Muscle layer of colon (tissue), 2 donors: ENCODE results near the gene CAMK2D.
A peak's percentile ranks its signal among the peaks of the same experiment; 100 is the strongest.
"Not testable (repeated sequence)": the region's sequence is repeated elsewhere in the genome, so short reads cannot be mapped to it uniquely, and the experiment has no call there.

Experiments
- H3K27ac ChIP-seq: one replicate; pipeline ENCODE4 v1.7.0; 2013; ENCODE audit warnings: low read depth, mild to moderate bottlenecking, low read length, moderate library complexity
- H3K27me3 ChIP-seq, 2 donors: one replicate each; pipeline ENCODE4 v1.7.0; 2013; ENCODE audit warnings: low read length in 2 of 2, mild to moderate bottlenecking in 2 of 2; ENCODE audit not compliant: insufficient read depth in 2 of 2, control insufficient read depth in 1 of 2
- H3K36me3 ChIP-seq: one replicate; pipeline ENCODE4 v1.7.0; 2013; ENCODE audit warnings: mild to moderate bottlenecking, low read length; ENCODE audit not compliant: insufficient read depth
- H3K4me1 ChIP-seq: one replicate; pipeline ENCODE4 v1.7.0; 2013; ENCODE audit warnings: mild to moderate bottlenecking, low read length; ENCODE audit not compliant: insufficient read depth
- H3K4me3 ChIP-seq, 2 donors: one replicate each; pipeline ENCODE4 v1.7.0; 2013; ENCODE audit warnings: low read length in 2 of 2, low read depth in 1 of 2, mild to moderate bottlenecking in 1 of 2, moderate library complexity in 1 of 2
- H3K9ac ChIP-seq: one replicate; pipeline ENCODE4 v1.7.0; 2013; ENCODE audit warnings: low read length
- H3K9me3 ChIP-seq: one replicate; pipeline ENCODE4 v1.7.0; 2013; ENCODE audit warnings: mild to moderate bottlenecking, low read length
- donor health status: abdominal sarcoma.
- donor health status: Adenocarcinoma of cecum.

Gene CAMK2D

DNA sequence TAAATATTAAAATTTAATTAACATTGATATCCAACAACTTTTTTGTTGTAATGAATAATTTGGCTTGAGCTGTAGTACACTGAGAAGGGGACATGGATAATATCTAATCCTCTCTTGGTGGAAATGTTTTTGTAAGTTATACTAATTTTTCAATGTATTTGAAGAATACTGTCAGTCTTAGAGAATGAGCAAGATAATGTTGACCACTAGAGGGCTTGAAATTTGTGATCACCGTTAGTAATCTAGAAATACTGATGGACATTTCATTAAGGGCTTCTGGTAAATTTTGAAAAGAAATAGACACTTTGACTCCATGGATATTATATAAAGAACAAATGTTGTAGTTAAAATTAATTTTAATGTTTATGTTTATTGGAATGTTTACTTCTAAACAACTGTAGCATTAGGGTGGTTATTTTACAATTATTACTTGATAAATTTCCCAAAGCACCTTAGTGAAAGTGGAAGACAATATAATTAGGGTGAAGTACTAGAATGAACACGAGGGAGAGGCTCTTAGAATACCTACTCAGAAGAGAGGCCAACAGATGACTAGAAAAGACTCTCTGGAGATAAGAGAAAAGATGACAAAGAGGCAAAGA, 20.0 kb upstream of the CAMK2D start:
- Histone ChIP-seq H3K9me3 (no peaks in the 10 kb centered on the region), H3K36me3 (no peaks in the 10 kb centered on the region), H3K4me3 (no peak overlapping the region), H3K9ac (no peak overlapping the region), H3K4me1 (no peaks in the 10 kb centered on the region), H3K27me3 (no peaks in the 10 kb centered on the region), H3K27ac (no peak overlapping the region)

DNA sequence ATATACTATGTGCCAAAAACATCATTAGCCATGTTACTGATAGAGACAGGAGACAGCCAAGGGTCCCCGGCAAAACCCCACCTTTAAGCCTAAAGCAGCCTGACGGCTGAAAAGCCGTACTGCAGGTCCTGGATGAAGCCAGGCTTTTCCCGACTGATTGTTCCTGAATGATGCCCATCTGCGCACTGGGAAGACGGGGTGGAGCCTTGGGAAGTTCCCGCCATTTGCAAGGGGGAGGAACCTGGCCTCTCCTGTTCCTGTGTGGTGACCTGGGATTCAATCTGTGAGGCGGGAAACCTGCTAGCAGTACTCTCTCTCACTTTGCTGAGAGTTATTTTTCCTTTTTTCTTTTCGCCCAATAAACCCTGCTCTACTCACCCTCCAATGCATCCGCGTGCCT, 15.1 kb upstream of the CAMK2D start:
- Histone ChIP-seq H3K4me1 (no peaks in the 10 kb centered on the region), H3K4me3 (no peak overlapping the region), H3K9me3 (no peaks in the 10 kb centered on the region), H3K36me3 (no peaks in the 10 kb centered on the region), H3K27me3 (no peaks in the 10 kb centered on the region), H3K27ac (no peak overlapping the region), H3K9ac (no peak overlapping the region)

DNA sequence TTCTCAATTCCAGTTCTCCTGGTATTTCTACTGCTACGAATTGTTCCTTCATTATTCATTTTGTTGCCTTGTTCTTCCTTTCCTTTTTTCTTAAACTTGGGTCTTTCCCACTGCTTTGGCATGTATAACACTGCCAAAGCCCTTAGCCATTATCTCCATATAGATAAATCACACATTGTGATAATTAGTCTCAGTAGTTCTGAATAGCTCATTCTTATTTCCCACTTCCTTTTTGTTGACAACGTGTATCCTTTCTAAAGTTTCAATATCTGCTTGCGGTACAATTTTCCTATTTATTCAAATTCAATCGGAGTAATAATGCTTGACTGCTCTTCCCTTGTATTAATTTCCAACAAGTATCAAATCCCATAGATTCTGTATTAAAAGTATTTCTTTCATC, 14.5 kb upstream of the CAMK2D start:
- H3K27ac ChIP-seq, result no peak overlapping the region
- H3K27me3 ChIP-seq, result no peaks in the 10 kb centered on the region
- H3K4me1 ChIP-seq, result no peaks in the 10 kb centered on the region
- H3K4me3 ChIP-seq, result no peak overlapping the region
- H3K9ac ChIP-seq, result no peak overlapping the region
- H3K36me3 ChIP-seq, result no peaks in the 10 kb centered on the region
- H3K9me3 ChIP-seq, result no peaks in the 10 kb centered on the region

DNA sequence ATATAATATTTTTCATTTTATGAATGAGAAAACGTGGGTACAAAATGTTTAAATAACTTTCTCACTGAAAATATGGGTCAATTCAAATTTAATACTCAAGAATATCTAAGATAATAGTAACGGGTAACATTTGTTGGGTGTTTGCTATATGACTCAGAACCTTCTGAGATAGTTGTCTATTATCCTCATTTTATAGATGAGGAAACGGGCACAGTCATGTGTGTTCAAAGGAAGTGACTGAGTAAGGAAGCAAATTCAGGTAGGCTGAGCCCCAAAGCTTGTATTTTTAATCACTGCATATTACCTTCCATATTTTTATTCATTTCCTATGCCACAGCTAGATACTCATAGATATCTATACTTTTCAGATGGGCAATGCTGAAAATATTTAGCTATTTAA, 12.2 kb upstream of the CAMK2D start:
- Histone ChIP-seq H3K27ac (no peak overlapping the region), H3K4me3 (no peak overlapping the region), H3K9me3 (no peaks in the 10 kb centered on the region), H3K9ac (no peak overlapping the region), H3K4me1 (no peaks in the 10 kb centered on the region), H3K27me3 (no peaks in the 10 kb centered on the region), H3K36me3 (no peaks in the 10 kb centered on the region)

DNA sequence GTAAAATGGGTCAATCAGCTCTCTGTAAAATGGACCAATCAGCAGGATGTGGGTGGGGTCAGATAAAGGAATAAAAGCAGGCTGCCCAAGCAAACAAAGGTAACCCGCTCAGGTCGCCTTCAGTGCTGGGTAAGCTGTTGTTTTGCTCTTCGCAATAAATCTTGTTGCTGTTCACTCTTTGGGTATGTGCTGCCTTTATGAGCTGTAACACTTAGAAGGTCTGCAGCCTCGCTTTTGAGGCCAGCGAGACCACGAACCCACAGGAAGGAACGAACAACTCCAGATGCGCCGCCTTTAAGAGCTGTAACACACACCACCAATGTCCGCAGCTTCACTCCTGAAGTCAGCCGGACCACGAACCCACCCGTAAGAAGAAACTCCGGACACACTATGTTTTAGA, 11.5 kb upstream of the CAMK2D start:
- Histone ChIP-seq H3K36me3 (no peaks in the 10 kb centered on the region), H3K27ac (no peak overlapping the region), H3K9me3 (no peaks in the 10 kb centered on the region), H3K4me3 (no peak overlapping the region), H3K4me1 (no peaks in the 10 kb centered on the region), H3K9ac (no peak overlapping the region), H3K27me3 (no peaks in the 10 kb centered on the region)

DNA sequence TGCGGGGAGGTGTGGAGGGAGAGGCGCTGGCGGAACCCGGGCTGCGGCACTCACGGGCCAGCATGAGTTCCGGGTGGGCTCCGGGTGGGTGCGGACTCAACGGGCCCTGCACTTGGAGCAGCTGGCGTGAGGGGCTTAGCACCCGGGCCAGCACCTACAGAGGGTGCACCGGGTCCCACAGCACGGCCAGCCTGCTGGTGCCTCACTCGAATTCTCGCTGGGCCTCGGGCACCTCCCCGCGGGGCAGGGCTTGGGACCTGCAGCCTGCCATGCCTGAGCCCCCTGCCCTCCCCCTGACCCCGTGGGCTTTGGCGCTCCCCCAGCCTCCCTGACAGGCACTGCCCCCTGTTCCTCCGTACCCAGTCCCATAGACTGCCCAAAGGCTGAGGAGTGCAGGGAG, 10.8 kb upstream of the CAMK2D start:
- Histone ChIP-seq H3K4me3 (no peak overlapping the region), H3K27me3 (no peaks in the 10 kb centered on the region), H3K4me1 (no peaks in the 10 kb centered on the region), H3K9ac (no peak overlapping the region), H3K9me3 (no peaks in the 10 kb centered on the region), H3K36me3 (no peaks in the 10 kb centered on the region), H3K27ac (no peak overlapping the region)

DNA sequence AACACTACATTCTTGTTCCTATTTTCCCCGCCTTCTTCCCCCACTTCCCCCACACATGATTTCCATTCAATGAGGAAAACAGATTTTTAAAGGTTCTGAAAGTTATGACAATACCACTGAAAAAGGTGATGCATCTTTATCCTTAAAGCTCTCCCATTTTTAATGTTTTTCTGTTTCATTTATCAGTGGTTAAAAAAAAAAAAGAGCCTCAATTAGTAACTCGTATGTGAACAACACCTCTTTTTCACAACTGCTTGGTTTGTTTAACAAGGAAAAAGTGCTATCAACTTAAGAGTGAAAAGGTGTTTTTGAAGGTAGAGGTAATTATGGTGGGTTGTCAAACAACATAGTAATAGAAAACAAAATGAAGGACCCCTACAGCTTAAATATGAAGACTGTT, 8.2 kb upstream of the CAMK2D start:
- no peaks in the 10 kb centered on the region for H3K9me3 ChIP-seq
- no peaks in the 10 kb centered on the region for H3K36me3 ChIP-seq
- no peak overlapping the region for H3K9ac ChIP-seq
- no peaks in the 10 kb centered on the region for H3K27me3 ChIP-seq
- H3K27ac ChIP-seq, result no peak overlapping the region
- H3K4me3 ChIP-seq, result no peak overlapping the region
- no peaks in the 10 kb centered on the region for H3K4me1 ChIP-seq

DNA sequence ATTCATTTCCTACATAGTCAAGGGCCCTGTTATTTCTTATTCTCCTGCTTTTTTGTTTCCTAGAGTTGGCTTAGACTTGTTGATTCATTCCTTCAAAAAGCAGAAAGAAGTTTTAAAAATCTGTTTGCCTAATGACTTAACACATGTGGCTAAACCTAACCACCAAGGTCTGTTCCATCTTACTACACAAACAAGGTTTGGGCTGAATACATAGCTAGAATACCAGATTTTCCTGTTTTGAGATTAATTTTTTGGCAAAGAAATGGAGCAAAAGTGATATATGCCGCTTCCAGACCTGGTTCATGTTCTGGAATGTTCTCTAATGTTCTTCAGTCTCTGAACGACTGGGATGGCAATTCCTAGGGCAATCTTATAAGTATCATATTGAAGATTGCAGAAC, 7.4 kb upstream of the CAMK2D start:
- H3K36me3 ChIP-seq, result no peaks in the 10 kb centered on the region
- H3K9ac ChIP-seq, result no peak overlapping the region
- no peaks in the 10 kb centered on the region for H3K4me1 ChIP-seq
- H3K27ac ChIP-seq, result no peak overlapping the region
- no peaks in the 10 kb centered on the region for H3K27me3 ChIP-seq
- H3K4me3 ChIP-seq, result no peak overlapping the region
- no peaks in the 10 kb centered on the region for H3K9me3 ChIP-seq

DNA sequence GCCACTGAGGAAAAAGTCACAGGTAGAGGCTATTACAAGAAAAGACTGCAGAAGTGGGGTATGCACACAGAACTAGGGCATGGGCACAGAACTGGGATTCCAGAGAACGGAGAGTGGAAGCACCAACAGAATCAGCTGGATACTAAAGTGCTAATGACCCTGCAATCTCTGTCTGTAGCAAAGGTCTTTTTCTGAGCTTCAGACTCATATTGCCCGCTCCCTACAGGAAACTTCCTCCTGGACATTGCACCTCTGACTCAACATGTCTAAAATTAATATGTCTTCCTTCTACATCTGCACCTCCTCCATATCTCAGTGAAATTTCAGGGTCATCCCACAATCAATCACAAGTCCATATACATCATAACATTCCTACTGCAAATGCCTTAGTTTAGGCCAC, 5.3 kb upstream of the CAMK2D start:
- no peak overlapping the region for H3K9ac ChIP-seq
- H3K27me3 ChIP-seq, result no peaks in the 10 kb centered on the region
- H3K9me3 ChIP-seq, result no peaks in the 10 kb centered on the region
- no peaks in the 10 kb centered on the region for H3K4me1 ChIP-seq
- H3K27ac ChIP-seq, result no peak overlapping the region
- no peak overlapping the region for H3K4me3 ChIP-seq
- H3K36me3 ChIP-seq, result no peaks in the 10 kb centered on the region

DNA sequence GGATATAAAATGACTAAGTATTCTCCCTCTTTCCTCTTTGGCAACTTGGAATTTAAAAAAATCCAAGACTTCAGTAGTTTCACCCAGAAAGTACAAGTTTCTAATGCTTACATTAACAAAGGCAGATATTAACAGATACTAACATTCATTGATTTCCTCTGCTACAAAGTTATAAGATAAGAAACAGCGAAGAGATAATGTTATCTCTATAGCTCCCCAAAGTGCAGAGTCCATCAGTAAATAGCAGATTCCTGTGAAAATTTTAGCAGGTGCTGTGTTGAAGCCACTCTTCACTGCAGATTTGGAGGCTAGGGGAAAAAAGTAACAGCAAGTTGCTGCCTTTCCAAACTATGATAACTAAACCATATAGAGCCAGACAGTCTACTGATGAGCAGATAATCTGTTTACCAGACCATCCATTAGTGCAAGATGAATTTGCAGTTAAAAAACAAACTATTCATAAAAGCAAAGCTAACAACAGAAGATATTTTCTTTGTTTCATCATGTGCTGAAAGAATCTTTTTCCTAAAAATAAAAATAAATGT, 3.3 kb upstream of the CAMK2D start:
- Histone ChIP-seq H3K9me3 (no peaks in the 10 kb centered on the region), H3K27me3 (no peaks in the 10 kb centered on the region), H3K4me1 (no peaks in the 10 kb centered on the region), H3K36me3 (no peaks in the 10 kb centered on the region), H3K27ac (no peak overlapping the region), H3K4me3 (no peak overlapping the region), H3K9ac (no peak overlapping the region)

DNA sequence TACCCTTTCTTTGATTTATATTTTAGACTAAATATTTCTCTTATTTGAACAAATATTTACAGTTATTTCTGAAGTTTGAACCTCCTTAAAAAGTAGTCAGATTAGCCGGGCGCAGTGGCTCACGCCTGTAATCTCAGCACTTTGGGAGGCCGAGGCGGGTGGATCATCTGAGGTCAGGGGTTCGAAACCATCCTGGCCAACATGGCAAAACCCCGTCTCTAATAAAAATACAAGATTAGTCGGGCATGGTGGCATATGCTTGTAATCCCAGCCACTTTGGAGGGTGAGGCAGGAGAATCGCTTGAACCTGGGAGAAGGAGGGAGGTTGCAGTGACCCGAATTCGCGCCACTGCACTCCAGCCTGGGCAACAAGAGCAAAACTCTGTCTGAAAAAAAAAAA, 2.4 kb upstream of the CAMK2D start:
- H3K4me1 ChIP-seq, H3K27ac ChIP-seq, H3K36me3 ChIP-seq, H3K9me3 ChIP-seq, H3K9ac ChIP-seq, H3K27me3 ChIP-seq, H3K4me3 ChIP-seq: not testable (repeated sequence)

DNA sequence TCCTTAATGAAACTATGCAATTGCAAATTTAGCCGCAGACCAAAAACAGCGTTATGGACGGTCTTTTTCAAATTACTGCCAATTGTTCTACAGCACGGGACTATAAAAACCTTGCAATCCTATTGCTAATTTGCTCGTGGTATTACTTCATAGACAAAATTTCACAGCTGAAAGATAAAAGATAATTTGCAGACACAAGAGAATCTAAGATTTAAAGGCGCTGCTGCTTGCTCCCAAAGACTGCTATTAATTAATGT, 1.4 kb upstream of the CAMK2D start:
- H3K4me1 ChIP-seq, result peaks cover 7% of the 10 kb centered on the region

More for the DNA sequence above, 1.4 kb upstream of the CAMK2D start:
- H3K27me3 ChIP-seq, result no peaks in the 10 kb centered on the region
- H3K27ac ChIP-seq, result peak overlapping the region; percentile 99
- no peaks in the 10 kb centered on the region for H3K36me3 ChIP-seq
- H3K9me3 ChIP-seq, result no peaks in the 10 kb centered on the region
- peak overlapping the region; percentile 97 to 99 for H3K4me3 ChIP-seq
- peak overlapping the region; percentile 94 for H3K9ac ChIP-seq
